H4 (cell line): ENCODE data around the gene VAV2. TPM values are rescaled to one million over a fixed set of nuclear protein-coding genes. Genes with fewer than 3 reads are reported as not detected.
A peak's percentile ranks its signal among the peaks of the same experiment; 100 is the strongest.

Source experiments
- DNase-seq: peaks from one replicate; pipeline ENCODE4 v3.0.0-alpha.2; 2015; ENCODE audit warnings: low spot score
- total RNA-seq: library from RNA; depleted of rRNA; stranded (reverse); fragments of >200 nt; shearing (Covaris generic); gene quantifications from 2 replicates; pipeline ENCODE4 v1.2.3, GENCODE V29; 2014; rRNA removed

VAV2 gene, protein sequence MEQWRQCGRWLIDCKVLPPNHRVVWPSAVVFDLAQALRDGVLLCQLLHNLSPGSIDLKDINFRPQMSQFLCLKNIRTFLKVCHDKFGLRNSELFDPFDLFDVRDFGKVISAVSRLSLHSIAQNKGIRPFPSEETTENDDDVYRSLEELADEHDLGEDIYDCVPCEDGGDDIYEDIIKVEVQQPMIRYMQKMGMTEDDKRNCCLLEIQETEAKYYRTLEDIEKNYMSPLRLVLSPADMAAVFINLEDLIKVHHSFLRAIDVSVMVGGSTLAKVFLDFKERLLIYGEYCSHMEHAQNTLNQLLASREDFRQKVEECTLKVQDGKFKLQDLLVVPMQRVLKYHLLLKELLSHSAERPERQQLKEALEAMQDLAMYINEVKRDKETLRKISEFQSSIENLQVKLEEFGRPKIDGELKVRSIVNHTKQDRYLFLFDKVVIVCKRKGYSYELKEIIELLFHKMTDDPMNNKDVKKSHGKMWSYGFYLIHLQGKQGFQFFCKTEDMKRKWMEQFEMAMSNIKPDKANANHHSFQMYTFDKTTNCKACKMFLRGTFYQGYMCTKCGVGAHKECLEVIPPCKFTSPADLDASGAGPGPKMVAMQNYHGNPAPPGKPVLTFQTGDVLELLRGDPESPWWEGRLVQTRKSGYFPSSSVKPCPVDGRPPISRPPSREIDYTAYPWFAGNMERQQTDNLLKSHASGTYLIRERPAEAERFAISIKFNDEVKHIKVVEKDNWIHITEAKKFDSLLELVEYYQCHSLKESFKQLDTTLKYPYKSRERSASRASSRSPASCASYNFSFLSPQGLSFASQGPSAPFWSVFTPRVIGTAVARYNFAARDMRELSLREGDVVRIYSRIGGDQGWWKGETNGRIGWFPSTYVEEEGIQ
- 4.5 and 6.1 TPM in 2 replicates for total RNA-seq

DNA sequence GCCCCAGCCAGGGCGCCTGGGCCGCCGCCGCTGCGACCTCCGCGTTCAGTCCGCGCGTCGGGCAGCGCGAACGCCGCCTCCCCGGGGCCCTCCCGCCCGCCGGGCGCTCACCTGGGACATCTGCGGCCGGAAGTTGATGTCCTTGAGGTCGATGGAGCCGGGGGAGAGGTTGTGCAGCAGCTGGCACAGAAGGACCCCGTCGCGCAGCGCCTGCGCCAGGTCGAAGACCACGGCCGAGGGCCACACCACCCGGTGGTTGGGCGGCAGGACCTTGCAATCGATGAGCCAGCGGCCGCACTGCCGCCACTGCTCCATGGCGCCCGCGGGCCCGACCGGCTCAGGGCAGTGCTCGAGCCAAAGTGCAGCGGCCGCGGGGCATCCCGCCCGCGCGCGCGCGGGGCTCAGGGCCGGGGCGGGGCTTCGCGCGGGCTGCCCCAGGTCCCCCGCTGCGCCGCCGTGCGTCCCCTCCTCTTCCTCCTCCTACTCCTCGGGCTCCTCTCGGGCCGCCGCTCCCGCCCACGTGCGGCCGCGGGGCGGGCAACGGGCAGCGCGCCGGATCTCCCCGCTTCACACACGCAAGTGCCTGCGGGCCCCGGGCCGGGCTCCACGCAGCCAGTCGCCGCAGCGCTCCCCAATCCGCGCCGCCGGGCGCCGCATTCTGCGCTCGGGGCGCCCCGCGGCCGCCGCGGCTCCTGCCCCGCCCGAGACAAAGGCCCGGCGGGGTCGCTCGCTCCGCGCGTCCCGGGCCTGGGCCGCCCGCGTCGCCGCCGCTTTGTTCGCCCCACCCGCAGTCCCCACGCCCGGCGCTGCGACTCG is at the start of gene VAV2:
Gene VAV2, minus strand, starts transcription at position 361 of the 816 bp plus-strand sequence. Its CDS starts 46 bp downstream, at position 315.
- peak; percentile 31 for DNase-seq

DNA sequence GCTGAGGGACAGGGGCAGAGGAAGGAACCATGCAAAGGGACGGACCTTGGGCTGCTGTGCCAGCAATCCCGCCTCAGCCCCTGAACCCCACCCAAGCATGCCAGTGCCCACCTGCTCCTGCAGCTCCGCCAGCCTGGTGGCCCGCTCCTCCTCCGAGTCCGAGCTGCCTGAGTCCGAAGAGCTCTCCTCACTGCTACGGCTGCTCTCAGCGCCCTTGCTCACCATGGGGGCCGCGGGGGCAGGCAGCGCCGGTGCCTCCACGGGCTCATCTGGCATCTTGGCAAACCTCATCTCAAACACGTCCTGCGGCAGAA is 49.5 kb upstream of the VAV2 start:
- DNase-seq: no peak

DNA sequence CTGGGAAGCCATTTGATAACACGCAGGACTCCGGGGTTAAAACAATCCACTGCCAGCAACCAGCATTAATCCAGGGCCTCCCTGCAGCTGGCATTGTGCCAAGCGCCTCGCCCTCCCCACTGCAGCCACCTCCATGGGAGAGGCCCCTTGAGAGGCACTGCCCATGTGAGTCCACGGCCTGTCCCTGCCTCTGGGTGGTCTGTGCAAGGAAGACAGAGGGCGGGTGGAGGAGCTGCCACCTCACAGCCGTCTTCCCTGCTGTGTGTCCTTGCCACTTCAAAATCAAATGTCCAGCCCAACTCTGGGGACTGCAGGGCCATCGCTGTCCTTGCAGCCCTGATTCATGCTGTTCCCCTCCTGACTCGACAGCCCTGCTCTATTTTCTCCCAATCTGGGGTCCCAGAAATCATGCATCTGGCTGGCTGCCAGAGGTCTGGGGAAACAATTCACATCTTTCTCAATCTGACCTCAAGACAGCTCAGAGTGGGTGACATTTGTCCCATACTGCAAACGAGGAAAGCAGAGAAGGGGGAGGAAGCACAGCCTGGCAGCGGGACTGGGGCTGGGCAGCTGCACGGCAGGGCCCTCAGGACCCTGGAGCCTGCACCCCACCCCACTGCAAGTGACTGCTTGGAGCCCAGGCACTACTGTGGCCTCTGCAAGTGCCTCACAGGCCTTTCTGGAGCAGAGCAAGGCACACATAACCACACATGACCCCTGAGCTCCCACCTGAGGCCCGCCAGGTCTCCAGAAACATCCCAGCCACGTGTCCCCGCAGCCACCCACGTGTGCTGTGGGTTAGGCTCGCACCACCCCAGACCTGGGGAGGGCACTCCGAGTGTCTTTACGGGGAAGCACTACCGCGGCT is 48.9 kb upstream of the VAV2 start:
- DNase-seq: no peak

DNA sequence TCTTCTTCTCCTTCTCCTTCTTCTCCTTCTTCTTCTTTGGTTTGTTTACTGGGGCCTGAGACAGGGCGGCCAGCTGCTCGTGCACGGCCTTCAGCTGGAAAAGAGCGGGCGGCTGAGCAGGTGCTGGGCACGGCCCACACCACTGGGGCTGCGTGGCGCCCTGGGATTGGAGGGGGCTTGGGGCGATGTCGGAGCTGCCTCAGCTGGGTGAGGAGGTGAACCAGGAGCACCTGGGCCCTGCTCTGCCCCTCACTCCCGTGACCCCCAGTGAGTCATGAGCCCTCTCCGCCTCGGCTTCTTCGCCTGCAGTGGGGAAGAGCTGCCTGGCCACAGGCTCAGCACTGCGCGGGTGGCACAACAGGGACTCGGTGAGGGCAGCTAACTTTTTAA is 48.0 kb upstream of the VAV2 start:
- DNase-seq: no peak

DNA sequence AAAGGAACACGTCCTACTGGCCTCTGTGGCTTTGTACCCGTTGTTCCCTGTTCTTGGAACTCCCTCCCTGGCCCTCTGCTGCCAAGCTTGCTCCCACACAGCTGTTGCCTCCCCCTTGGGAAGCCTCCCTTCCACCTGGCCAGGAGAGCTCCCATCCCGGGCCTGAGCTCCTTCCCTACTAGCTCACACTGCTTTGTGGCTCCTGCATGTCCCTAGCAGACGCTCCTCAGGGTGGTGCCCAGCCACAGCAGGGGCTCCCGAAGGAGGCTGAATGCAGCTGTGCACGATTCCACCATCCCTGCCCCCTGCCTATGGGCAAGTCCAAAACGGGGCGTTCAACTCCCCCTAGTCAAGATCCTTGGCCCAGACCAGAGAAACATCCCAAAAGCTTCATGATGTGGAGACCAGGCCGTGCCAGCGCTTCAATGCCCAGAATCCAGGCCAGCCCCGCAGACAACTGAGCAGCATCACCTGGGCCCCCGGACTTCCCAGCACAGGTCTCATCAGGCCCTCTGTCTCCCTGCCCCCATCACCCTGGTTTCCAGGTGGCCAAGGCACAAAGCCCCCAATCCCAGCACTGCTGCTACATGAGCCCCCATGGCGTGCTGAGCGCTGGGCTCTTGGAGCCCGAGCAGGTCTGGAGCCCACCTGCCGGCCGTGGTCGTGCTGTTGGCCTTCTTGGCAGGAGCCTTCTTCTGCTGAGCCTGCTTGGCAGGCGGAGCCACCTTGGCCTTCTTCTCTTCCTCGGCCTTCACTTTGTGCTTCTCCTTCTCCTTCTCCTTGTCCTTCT is 47.5 kb upstream of the VAV2 start:
- DNase-seq: no peak

DNA sequence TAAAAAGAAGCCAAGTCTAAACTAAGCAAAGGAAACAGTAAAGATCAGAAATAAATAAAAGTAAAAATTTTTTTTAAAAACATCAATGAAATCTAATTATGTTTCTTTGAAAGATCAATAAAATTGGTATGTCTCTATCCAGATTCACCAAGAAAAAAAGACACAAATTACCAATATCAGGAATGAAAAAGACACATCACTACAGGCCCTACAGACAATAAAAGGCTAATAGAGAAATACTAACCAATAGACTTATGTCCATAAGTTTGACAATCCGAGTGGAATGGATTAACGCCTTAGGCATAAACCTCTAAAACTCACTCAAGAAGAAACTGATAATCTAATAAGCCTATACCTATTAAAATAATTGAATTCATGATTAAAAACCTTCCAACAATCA is 45.5 kb upstream of the VAV2 start:
- DNase-seq: no peak

DNA sequence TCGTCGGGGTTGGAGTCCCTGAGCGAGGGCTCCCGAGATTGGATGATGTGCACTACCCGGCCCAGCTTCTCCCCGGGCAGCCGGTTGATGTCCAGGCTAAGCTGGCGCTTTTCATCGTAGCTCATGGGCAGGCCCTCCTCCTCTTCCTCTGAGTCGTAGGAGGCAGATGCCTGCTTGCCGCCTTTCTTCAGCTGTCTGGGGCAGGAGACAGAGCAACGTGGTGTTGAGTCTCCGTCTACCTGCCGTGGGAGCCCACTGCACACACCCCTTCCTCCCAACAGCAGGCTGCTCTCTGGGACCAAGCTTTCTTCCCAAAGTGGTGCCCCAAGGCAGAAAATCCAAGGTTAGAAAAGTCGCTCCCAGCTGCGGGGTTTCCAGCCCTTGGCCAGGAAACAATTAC is 44.0 kb upstream of the VAV2 start:
- DNase-seq: no peak

DNA sequence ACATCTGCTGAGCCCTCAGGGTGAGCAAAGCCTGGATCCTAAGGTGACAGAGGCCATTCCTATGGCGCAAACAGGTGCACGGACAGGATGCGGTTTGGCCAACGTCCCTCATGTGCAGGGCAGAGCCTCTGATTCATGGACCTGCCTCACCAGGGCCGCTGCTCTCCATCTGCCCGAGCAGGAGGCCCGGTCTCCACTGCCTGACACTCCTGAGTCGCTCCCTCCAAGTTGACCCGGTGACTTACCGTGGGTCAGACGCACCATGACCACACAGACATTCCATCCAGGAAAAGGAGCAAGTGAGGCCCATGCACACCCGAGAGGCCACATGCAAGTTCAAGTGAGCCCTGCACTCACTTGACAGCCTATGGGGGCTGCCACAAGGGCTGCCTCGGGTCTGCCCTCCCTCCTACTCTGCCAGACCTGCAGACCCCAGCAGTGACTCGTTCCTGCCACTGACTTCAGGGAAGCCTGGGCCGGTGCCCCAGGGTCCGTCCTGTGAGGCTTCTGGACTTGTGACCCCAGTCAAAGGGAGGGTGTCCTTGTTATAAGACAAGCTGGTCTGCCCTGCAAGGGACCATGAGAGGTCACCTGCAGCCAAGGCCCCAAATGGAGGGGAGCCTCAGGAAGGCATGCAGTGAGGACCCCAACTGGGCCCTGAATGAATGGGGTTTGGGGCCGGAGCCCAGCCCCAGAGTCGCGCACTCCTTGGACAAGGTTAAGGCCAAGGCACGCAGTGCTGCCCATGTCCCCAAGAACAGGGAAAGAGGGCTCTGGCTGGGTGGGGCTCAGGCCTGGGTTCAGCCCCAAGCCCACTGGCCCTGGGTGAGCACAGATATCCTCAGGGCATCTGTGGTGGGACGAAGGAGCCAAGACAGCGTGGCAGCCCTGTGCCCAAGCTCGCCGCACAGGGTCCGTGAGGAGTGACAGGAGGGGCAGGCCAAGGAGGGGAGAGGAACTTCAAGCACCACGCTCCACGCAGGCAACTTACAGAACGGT is 43.2 kb upstream of the VAV2 start:
- no peak for DNase-seq

DNA sequence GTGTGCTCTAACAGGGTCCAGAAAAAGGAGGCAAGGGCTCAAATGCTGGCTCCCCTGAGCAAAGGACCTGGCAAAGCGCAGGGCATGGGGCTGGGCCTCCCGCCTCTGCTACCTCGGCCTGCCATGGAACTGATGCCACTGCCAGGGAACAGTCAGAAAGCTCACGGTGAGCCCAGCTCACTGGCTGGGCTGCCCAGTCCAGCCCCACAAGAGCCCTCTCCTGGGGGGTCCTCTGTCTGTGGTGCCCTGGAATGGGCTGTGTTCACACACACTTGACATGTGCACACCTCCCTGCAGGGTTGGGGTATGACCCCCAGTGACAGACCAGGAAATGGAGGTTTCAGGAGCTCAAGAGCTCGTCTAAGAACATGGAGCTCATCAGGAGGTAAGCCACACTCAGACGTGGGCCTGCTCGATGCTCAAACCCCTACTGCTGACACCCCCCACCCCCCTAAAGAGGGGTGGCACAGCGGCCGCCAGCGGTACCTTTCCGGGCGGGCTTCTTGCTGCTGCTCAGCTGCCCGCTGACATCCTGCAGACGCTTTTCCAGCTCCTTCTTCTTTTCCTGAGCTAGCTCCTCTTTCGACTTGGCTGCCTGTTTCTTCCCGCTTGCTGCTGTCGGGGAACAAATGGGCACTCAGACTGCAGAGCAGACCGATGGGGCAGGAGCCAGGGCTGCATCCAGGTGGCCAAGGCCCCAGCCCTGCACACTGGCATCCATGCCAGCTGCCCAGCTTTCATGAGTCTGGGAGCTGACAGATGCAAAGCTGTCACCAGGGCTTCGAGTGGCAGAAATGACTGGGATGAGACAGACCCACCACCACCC is 42.3 kb upstream of the VAV2 start:
- no peak for DNase-seq

DNA sequence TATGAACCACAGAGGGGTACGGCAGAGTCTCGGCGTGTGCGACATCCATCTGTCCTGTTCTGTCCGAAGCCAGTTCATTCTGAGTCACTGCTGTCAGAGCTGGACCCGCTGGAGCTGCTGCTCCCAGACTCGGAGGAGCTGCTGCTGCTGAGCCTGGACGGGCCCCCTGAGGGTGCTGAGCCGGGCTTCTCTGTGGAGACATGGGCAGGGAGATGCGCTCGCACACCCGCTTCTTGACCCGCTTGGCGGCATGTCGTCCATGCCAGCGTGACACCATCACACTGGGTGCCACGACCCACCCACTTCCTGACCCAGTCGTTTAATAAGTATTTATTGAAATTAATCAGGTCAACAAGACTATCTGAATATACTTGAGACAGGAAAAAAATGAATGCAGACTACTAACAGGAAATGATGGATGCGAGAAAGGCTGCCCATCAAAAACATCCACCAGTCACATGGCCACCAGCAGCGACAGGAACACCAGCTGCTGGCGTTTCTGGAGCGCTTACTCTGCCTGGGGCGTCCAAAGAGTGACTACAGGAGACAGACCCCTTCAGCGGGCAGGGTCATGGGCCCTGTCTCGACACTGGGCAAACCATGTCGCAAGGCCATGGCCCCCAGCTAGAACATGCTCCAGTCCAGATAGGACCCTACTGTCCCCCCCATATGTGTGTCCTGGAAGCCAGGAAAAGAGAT is 41.5 kb upstream of the VAV2 start:
- no peak for DNase-seq

DNA sequence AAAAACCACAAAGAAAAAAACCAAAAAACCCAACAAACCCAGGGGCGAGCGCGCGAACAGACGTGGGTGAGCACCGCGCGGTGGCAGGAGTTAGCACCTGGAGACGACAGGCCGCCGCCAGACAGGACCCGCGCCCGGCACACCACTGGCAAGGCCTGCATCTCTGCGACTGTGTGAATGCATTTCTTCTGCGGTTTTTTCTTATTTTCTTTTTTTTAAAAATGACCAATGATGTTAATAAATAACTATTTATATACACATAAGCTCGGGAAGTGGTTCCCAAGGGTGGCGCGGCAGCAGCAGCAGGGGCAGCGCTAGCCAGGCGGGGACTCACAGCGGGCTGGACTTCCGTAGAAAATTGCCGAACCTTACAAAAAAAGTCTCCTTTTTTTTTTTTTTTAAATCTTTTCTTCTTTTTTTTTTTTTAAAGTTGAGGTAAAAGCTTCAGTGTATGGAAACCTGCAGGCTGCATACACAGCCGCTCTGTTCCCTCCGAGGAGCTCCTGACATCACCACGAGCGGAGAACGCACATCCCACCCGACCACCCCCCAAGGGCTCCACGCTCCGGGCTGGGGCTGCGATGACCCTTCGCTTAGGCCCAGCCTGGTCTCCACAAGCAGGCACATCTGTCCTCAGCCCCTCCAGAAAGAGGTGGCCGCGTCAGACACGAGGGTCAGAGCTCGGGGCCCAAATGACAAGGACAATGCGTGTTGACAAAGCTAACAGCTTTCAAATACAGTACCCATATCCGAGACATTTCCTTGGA is 40.5 kb upstream of the VAV2 start:
- no peak for DNase-seq

DNA sequence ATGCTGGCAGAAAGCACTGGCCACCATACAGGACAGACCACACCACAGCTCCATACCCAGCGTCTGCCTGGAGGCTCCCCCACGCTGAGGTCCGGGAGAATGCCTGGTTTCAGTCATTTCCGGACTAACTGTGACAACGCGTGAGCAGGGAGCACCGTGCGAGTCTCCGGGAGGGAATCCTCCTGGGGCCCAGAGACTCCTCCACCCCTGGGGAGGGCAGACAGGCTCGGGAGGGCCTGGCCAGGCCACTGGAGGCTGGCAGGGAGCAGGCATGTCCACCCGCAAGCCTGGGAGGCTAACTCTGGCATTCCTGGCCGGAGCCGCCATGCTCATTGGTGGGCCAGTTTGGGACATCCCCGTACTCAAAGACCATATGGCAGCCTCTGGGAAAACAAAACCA is 39.7 kb upstream of the VAV2 start:
- DNase-seq: no peak

DNA sequence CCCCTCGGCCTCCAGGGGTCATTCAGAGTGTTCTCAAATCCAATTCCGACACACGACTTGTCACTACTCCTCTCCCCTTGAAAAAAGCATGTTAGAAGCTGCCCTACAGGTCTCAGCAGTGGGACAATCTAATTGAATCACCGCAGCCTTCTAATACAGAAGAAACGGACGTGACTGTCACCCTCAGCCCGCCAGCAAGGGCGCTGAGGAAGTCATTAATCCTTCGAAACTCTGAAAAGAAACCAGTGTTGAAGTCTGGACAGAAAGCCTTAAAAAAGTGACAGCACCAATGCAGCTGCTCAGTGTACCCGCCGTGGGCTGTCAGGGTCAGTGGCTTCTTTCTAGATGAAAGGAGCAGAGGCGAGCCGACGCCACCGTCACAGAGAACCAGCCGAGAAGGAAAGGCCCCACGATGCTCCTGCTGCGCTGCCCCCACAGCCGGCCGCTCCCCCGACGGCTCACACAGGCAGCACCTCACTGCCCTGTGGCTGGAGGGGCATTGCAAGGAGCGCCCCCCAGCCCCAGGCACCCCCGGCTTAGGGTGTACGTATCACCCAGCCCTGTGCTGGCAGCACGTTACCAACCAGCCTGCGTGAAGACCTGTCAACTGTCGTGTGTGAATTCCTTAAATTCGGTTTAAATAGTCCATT is 38.8 kb upstream of the VAV2 start:
- no peak for DNase-seq

DNA sequence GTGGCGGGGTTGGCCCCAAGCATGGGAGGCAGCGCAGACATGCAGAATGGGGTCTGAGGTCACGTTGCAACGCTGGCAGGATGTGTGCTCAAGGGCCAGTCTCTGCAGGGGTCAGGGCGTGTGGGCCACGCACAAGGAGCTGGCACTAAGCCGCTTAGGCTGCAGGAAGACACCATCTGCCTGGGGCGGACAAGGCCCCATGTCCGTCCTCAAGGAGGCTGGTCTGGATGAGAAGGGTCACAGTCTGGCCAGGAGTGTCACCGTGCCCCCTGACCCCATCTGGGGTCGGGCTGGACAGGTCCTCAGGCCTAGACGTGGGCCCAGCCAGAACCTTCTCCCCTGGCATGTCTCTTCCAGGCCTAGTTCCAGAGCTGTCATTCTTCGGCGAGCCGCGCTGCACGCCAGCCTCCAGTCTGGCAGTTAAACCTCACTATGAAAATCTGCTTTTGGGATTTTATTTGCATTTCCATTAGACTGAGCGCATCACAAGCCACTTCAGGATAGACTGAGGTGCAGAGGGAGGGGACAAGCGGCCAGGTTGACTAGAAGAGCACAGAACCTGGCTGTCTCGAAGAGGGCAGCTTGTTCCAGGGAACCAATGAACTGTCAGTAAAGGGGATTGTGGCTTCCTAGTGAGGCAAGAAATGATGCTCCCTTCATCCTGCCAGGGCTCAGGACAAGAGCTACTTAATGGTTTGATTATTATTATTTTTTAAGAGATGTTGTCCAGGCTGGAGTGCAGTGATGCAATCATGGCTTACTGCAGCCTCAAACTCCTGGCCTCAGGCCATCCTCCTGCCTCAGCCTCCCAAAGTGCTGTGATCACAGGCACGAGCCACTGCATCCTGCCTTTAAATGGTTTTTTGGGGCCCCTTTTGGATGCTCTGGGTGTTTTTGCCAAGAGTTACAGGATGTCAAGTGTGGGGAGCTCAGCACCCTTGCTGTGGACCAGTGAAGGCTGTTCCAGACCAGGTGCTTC is 37.4 kb upstream of the VAV2 start:
- no peak for DNase-seq
